GM20000 (cell line): ENCODE results near the gene PAFAH1B2.

Experiments
- DNase-seq: peaks from one replicate; pipeline ENCODE4 v3.0.0; 2012; ENCODE audit warnings: low spot score
- TF ChIP-seq, protein P1 (sequence below): IDR thresholded peaks from 2 replicates; pipeline ENCODE4 v1.5.1; 2012; ENCODE audit warnings: mild to moderate bottlenecking, control low read depth; ENCODE audit errors: extremely low read depth, missing control alignments

Gene PAFAH1B2

DNA sequence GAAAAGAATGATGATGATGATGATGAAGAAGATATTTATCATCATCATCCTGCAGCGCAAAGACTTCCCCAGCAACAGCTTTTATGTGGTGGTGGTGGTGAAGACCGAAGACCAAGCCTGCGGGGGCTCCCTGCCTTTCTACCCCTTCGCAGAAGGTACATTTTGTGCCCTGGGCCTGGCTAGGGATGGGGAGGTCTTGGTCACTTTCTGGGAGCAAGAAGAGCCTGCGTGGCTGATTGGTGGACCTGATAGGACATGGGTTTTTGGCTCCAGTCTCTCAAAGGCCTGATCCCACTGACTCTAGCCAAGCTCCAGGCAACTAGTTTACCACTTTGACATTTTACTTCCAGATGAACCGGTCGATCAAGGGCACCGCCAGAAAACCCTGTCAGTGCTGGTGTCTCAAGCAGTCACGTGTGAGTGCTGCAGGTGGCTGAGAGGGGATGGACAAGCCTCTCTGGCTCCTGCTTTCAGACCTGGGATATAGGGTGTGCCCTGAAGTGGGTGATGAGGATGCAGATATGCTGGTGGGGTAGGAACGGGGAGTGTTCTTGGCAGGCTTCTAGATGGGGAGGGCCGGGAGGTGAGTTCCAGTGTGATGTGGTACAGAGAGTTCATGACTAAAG is 39.8 kb downstream of the PAFAH1B2 start:
- no peak for DNase-seq
- TF ChIP-seq, protein P1, sequence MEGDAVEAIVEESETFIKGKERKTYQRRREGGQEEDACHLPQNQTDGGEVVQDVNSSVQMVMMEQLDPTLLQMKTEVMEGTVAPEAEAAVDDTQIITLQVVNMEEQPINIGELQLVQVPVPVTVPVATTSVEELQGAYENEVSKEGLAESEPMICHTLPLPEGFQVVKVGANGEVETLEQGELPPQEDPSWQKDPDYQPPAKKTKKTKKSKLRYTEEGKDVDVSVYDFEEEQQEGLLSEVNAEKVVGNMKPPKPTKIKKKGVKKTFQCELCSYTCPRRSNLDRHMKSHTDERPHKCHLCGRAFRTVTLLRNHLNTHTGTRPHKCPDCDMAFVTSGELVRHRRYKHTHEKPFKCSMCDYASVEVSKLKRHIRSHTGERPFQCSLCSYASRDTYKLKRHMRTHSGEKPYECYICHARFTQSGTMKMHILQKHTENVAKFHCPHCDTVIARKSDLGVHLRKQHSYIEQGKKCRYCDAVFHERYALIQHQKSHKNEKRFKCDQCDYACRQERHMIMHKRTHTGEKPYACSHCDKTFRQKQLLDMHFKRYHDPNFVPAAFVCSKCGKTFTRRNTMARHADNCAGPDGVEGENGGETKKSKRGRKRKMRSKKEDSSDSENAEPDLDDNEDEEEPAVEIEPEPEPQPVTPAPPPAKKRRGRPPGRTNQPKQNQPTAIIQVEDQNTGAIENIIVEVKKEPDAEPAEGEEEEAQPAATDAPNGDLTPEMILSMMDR: no peak

- TF ChIP-seq, protein P1: no peak
- no peak for DNase-seq
Measured at GRCh38 chr11:117185736-117186430, 41.8 kb downstream of the PAFAH1B2 start.

DNA sequence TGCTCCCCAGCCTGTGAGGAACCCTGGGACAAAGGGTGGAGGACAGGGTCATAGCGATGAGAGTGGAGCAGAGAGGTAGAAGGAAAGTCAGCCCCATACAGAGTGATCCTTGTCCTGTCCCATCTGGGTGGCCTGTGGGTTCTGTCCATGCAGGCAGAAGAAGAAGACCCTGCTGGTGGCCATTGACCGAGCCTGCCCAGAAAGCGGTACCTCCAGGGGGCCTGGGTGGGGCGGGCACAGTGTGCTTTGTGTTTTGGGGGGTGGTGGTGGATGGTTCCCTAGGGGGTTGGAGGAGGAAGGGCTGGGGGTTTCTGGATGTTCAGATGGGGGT is 42.3 kb downstream of the PAFAH1B2 start:
- TF ChIP-seq, protein P1: no peak
- DNase-seq: no peak

DNA sequence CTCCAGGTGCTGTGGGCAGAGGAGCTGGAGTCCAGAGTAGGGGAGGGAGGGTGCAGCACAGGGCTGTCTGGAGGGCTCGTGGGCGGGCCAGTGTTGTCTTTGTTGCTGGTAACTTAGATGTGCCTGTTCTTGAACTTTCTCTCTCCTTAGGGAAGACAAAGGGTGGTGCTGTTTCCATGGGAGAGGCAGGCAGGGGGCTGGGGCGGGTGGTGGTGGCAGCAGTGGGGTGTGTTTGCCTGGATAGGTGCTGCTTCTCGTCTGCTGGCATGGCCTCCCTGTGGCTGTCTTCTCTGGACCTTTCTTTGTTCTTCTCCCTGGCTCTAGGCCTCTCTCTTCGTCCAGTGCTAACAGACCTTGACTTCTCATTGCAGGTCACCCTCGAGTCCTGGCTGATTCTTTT is 42.9 kb downstream of the PAFAH1B2 start:
- TF ChIP-seq, protein P1: no peak
- DNase-seq: no peak

- TF ChIP-seq, protein P1: no peak
Measured at GRCh38 chr11:117187428-117187798, 43.3 kb downstream of the PAFAH1B2 start.

GRCh38 chr11:117187799-117188481 is 43.9 kb downstream of the PAFAH1B2 start:
- TF ChIP-seq, protein P1: no peak
- no peak for DNase-seq

More at GRCh38 chr11:117187428-117187798, 43.3 kb downstream of the PAFAH1B2 start:
- DNase-seq: no peak

- TF ChIP-seq, protein P1: no peak
- DNase-seq: no peak
Measured at GRCh38 chr11:117188620-117189081, 44.6 kb downstream of the PAFAH1B2 start.
